ENCODE measurements around the gene ACP5. TPM values are rescaled to one million over a fixed set of nuclear protein-coding genes. Genes with fewer than 3 reads are reported as not detected.

The ACP5 gene
- total RNA-seq, 1 donor = 2.5 TPM

- Histone ChIP-seq H3K79me2 (ENCODE audit: insufficient read depth, low read length) (no peaks in the 10 kb centered on the region), H2AFZ (ENCODE audit: low read length) (no peak overlapping the region), H4K20me1 (ENCODE audit: insufficient read depth, low read length) (no peaks in the 10 kb centered on the region), H3K36me3 (ENCODE audit: insufficient read depth, low read length) (peaks cover 57% of the 10 kb centered on the region), H3K27ac (ENCODE audit: low read depth, low read length) (no peak overlapping the region), H3K4me3 (ENCODE audit: insufficient read depth, low read length) (no peak overlapping the region), H3K4me1 (ENCODE audit: insufficient read depth, low read length) (peaks cover 10% of the 10 kb centered on the region), H3K27me3 (ENCODE audit: insufficient read depth, low read length) (no peaks in the 10 kb centered on the region), H3K9me3 (ENCODE audit: low read depth, low read length) (peaks cover 34% of the 10 kb centered on the region), H3K4me2 (ENCODE audit: insufficient read depth, low read length) (no peak overlapping the region)
- no peak for TF ChIP-seq CTCF (IDR thresholded peaks at IDR 0.05; ENCODE audit: extremely low read depth, low read depth, low read length)
- no peak for DNase-seq (ENCODE audit: insufficient read length, low spot score, missing footprints)
Measured at GRCh38 chr19:11620553-11620952, 43.1 kb upstream of the ACP5 start.

GRCh38 chr19:11617180-11618062 lies 40.0 kb upstream of the ACP5 start:
- H3K4me1 ChIP-seq (ENCODE audit: insufficient read depth, low read length) = no peaks in the 10 kb centered on the region
- H3K4me2 ChIP-seq (ENCODE audit: insufficient read depth, low read length) = no peak overlapping the region
- H2AFZ ChIP-seq (ENCODE audit: low read length) = no peak overlapping the region
- H3K27ac ChIP-seq (ENCODE audit: low read depth, low read length) = no peak overlapping the region
- H3K9me3 ChIP-seq (ENCODE audit: low read depth, low read length) = peaks cover 40% of the 10 kb centered on the region
- no peaks in the 10 kb centered on the region for H3K27me3 ChIP-seq (ENCODE audit: insufficient read depth, low read length)
- peaks cover 14% of the 10 kb centered on the region for H3K79me2 ChIP-seq (ENCODE audit: insufficient read depth, low read length)
- DNase-seq (ENCODE audit: insufficient read length, low spot score, missing footprints) = no peak
- no peak overlapping the region for H3K4me3 ChIP-seq (ENCODE audit: insufficient read depth, low read length)
- no peak for TF ChIP-seq CTCF (IDR thresholded peaks at IDR 0.05; ENCODE audit: extremely low read depth, low read depth, low read length)
- no peaks in the 10 kb centered on the region for H4K20me1 ChIP-seq (ENCODE audit: insufficient read depth, low read length)
- H3K36me3 ChIP-seq (ENCODE audit: insufficient read depth, low read length) = peaks cover 73% of the 10 kb centered on the region

- H3K36me3 ChIP-seq (ENCODE audit: insufficient read depth, low read length) = peaks cover 38% of the 10 kb centered on the region
- DNase-seq (ENCODE audit: insufficient read length, low spot score, missing footprints) = no peak
- H3K27ac ChIP-seq (ENCODE audit: low read depth, low read length) = no peak overlapping the region
- peaks cover 5% of the 10 kb centered on the region for H4K20me1 ChIP-seq (ENCODE audit: insufficient read depth, low read length)
- peaks cover 25% of the 10 kb centered on the region for H3K9me3 ChIP-seq (ENCODE audit: low read depth, low read length)
- H2AFZ ChIP-seq (ENCODE audit: low read length) = no peak overlapping the region
- H3K79me2 ChIP-seq (ENCODE audit: insufficient read depth, low read length) = peaks cover 39% of the 10 kb centered on the region
- no peaks in the 10 kb centered on the region for H3K4me1 ChIP-seq (ENCODE audit: insufficient read depth, low read length)
- TF ChIP-seq CTCF (IDR thresholded peaks at IDR 0.05; ENCODE audit: extremely low read depth, low read depth, low read length) = no peak
- H3K4me3 ChIP-seq (ENCODE audit: insufficient read depth, low read length) = no peak overlapping the region
- no peaks in the 10 kb centered on the region for H3K27me3 ChIP-seq (ENCODE audit: insufficient read depth, low read length)
- H3K4me2 ChIP-seq (ENCODE audit: insufficient read depth, low read length) = no peak overlapping the region
Measured at GRCh38 chr19:11612816-11613511, 35.5 kb upstream of the ACP5 start.

- H3K27ac ChIP-seq (ENCODE audit: low read depth, low read length) = no peak overlapping the region
- H3K9me3 ChIP-seq (ENCODE audit: low read depth, low read length) = peaks cover 12% of the 10 kb centered on the region
- H3K4me3 ChIP-seq (ENCODE audit: insufficient read depth, low read length) = no peak overlapping the region
- H3K4me1 ChIP-seq (ENCODE audit: insufficient read depth, low read length) = no peaks in the 10 kb centered on the region
- no peak for DNase-seq (ENCODE audit: insufficient read length, low spot score, missing footprints)
- H3K4me2 ChIP-seq (ENCODE audit: insufficient read depth, low read length) = no peak overlapping the region
- TF ChIP-seq CTCF (IDR thresholded peaks at IDR 0.05; ENCODE audit: extremely low read depth, low read depth, low read length) = no peak
- H2AFZ ChIP-seq (ENCODE audit: low read length) = no peak overlapping the region
- peaks cover 32% of the 10 kb centered on the region for H3K36me3 ChIP-seq (ENCODE audit: insufficient read depth, low read length)
- H3K27me3 ChIP-seq (ENCODE audit: insufficient read depth, low read length) = no peaks in the 10 kb centered on the region
- peaks cover 49% of the 10 kb centered on the region for H3K79me2 ChIP-seq (ENCODE audit: insufficient read depth, low read length)
- H4K20me1 ChIP-seq (ENCODE audit: insufficient read depth, low read length) = peaks cover 5% of the 10 kb centered on the region
Measured at GRCh38 chr19:11611730-11612129, 34.3 kb upstream of the ACP5 start.

All from osteoblast (primary cell).